Stromal cell of bone marrow (primary cell): Measurements from ENCODE around the gene ACOT6.
A peak's percentile ranks its signal among the peaks of the same experiment; 100 is the strongest.
"Not testable (repeated sequence)": the region's sequence is repeated elsewhere in the genome, so short reads cannot be mapped to it uniquely, and the experiment has no call there.

Source experiments
- DNase-seq: peaks from one replicate; pipeline ENCODE4 v3.0.0-alpha.2; 2012; ENCODE audit warnings: low read depth

Gene ACOT6

GRCh38 chr14:73651005-73651404 lies 38.7 kb downstream of the ACOT6 start:
- DNase-seq: no peak

GRCh38 chr14:73655851-73656250 lies 43.5 kb downstream of the ACOT6 start:
- no peak for DNase-seq

GRCh38 chr14:73659202-73659601 lies 46.9 kb downstream of the ACOT6 start:
- DNase-seq: not testable (repeated sequence)

- DNase-seq: no peak
These were observed 48.2 kb downstream of the ACOT6 start for GRCh38 chr14:73660511-73660910.

- no peak for DNase-seq
These were observed 49.6 kb downstream of the ACOT6 start for GRCh38 chr14:73661872-73662271.

GRCh38 chr14:73662487-73662943 lies 50.2 kb downstream of the ACOT6 start:
- peak; percentile 92 for DNase-seq

GRCh38 chr14:73663548-73664212 lies 51.4 kb downstream of the ACOT6 start:
- no peak for DNase-seq

- no peak for DNase-seq
These were observed 52.8 kb downstream of the ACOT6 start for GRCh38 chr14:73665130-73665529.

GRCh38 chr14:73666583-73666982 lies 54.3 kb downstream of the ACOT6 start:
- DNase-seq: no peak

- DNase-seq: no peak
These were observed 55.5 kb downstream of the ACOT6 start for GRCh38 chr14:73667854-73668253.
